HFF-Myc (cell line): ENCODE measurements around the gene MMP3.

Experiments
- DNase-seq: peaks from one replicate; pipeline ENCODE4 v3.0.0-alpha.2; 2011; ENCODE audit warnings: low read depth; ENCODE audit errors: extremely low read depth
- H3K4me3 ChIP-seq: replicated peaks from 2 replicates; pipeline ENCODE4 v1.5.1; 2011; ENCODE audit warnings: low read depth, mild to moderate bottlenecking, control low read depth, low read length
- TF ChIP-seq, protein P1 (sequence below): IDR thresholded peaks from 2 replicates; pipeline ENCODE4 v1.5.1; 2012; ENCODE audit warnings: mild to moderate bottlenecking, low read depth, low read length, control low read depth; ENCODE audit errors: missing control alignments

MMP3 gene

DNA sequence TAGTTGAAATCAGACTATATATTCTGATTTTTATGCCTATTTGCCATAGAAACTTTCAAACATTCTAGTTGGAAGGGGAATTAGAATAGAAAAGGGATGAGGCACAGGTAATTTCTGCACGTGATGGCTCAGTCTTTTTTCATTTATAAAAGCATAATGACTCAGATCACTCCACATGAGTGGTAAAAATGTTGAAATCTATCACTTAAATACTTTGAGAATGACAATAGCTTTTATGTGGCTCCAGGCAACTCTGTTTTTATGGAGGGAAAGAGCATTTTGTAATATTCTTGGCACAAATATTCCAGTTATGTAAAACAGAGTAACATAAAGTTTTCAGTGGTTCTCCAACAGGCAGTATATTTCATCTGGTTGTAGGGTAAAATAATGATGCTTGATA is 5.9 kb upstream of the MMP3 start:
- no peak overlapping the region for H3K4me3 ChIP-seq
- TF ChIP-seq, protein P1, sequence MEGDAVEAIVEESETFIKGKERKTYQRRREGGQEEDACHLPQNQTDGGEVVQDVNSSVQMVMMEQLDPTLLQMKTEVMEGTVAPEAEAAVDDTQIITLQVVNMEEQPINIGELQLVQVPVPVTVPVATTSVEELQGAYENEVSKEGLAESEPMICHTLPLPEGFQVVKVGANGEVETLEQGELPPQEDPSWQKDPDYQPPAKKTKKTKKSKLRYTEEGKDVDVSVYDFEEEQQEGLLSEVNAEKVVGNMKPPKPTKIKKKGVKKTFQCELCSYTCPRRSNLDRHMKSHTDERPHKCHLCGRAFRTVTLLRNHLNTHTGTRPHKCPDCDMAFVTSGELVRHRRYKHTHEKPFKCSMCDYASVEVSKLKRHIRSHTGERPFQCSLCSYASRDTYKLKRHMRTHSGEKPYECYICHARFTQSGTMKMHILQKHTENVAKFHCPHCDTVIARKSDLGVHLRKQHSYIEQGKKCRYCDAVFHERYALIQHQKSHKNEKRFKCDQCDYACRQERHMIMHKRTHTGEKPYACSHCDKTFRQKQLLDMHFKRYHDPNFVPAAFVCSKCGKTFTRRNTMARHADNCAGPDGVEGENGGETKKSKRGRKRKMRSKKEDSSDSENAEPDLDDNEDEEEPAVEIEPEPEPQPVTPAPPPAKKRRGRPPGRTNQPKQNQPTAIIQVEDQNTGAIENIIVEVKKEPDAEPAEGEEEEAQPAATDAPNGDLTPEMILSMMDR = no peak
- no peak for DNase-seq

DNA sequence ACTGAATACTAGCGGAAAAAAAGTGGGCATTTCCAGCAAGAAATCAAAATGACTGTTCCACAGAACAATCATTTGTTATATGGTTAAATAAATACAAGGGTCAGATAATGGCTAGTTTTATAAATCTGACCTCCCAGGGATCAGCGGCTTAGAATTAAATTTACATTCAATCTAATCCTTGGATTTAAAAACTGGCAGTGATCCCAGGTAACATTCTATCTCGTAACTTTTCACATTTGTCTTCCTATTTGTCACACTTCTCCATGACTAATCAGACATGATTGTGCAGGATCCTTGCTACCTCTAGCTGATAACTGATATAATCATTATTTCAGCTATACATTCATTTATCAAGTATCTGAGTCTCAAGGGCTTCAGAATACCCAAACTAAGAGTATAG is 2.9 kb upstream of the MMP3 start:
- no peak overlapping the region for H3K4me3 ChIP-seq
- no peak for DNase-seq
- TF ChIP-seq, protein P1 = no peak

DNA sequence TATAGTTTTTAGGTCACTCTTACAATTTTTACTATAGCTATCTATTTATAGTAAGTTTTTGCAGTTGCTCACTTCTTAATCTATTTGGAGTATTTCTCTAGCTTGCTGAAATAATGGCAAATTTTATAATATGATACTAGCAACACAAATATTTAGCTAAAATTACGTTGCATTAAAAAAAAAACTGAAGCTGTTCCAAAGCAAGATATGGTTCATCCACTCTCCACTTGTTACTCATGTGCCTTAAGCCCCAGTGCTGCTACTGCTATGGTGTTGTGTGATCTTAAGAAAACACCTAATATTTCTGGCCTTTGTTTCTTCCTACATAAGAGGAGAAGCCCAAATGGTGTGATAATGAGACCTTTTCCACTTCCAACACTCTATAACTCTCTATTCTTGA is 479 bp downstream of the MMP3 start:
- TF ChIP-seq, protein P1 = no peak
- DNase-seq = no peak
- H3K4me3 ChIP-seq = no peak overlapping the region

DNA sequence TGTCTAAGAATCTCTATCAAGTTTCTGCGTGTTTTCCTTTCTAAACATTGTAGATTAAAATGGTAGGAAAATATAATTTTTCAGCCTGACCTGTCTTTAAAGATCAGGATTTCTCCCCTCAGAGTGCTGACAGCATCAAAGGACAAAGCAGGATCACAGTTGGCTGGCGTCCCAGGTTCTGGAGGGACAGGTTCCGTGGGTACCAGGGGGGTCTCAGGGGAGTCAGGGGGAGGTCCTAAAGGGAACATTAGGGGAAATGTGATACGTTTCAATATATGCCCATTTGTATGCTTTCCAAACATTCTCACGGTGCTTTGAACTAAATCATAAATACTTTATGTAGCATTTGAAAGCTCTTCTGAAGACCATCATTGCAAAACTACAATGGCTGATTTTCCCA is 3.4 kb downstream of the MMP3 start:
- no peak overlapping the region for H3K4me3 ChIP-seq
- DNase-seq = no peak
- TF ChIP-seq, protein P1 = no peak

DNA sequence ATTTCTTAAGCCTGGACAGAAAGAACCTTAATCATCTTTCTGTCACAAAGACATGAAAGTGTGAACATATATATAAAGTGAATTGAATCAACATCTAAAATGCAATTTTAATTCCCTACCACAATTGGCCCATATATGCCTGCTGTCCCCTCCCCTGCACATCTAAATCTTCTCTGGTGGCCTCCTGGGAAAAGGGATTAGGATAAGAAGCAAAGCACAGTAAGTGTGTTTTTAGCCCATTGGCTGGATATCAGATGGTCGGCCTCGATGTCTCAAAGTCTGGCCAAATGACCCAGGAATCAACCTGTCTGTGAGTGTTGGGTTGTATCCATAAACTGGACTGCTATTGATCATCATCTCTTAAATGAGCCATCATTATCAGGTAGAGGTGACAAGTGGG is 5.8 kb downstream of the MMP3 start:
- TF ChIP-seq, protein P1 = no peak
- no peak overlapping the region for H3K4me3 ChIP-seq
- DNase-seq = no peak

DNA sequence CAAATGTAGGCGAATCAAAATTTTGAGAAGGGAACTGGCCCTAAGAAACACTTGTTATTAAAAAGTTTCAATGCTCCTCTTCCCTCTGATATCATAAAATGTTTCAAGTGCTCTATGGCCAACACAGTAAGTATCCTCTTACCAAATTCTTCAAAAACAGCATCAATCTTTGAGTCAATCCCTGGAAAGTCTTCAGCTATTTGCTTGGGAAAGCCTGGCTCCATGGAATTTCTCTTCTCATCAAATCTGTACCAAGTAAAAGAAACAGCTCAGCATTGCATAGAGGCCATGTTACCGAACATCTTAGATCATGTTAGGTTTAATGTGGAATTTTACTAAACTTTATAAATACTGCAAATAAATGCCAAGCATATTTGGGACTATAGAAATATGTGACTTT is 6.3 kb downstream of the MMP3 start:
- TF ChIP-seq, protein P1 = no peak
- no peak overlapping the region for H3K4me3 ChIP-seq
- no peak for DNase-seq

DNA sequence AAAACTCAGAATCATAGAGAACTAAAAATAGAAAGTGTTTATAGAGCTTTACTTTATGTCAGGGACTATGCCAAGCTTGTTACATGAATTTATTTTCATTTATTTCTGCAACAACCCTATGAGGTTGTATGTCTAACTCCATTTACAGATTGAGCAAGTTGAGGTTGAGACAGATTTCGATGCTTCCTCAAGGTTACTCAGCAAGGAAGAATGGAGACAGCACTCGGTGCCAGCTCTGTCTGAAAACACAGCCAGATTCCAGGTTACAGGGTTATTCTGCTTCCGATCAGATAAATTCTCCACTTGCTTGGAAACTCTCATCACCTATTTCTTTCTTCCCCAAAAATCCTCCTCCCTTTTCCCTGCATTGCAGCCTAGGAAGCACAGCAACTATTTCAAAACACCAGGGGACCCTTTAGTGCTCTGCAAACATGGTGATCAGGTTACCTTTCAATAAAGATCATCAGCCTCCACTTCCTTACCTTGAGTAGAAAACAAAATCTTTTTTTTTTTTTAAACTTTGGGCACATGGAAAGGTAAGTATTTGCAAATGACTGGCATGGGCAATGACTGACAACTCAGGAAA is 7.0 kb downstream of the MMP3 start:
- no peak for DNase-seq
- TF ChIP-seq, protein P1 = no peak
- no peak overlapping the region for H3K4me3 ChIP-seq
